Astrocyte of the cerebellum (primary cell): ENCODE data around the gene FHOD3.
A peak's percentile ranks its signal among the peaks of the same experiment; 100 is the strongest.

Experiments
- DNase-seq: peaks from one replicate; pipeline ENCODE4 v3.0.0-alpha.2; 2011; ENCODE audit warnings: low read depth
- H3K4me3 ChIP-seq: 2 replicates; pipeline ENCODE4 v1.5.1; 2011; ENCODE audit warnings: mild to moderate bottlenecking, low read depth, low read length, moderate library complexity
- in situ Hi-C: cut with HindIII; loops from 2 replicates; pipeline ENCODE4 v1.10.0; 2017; ENCODE audit warnings: low sequenced_read_pairs
- TF ChIP-seq, protein P1 (sequence below): IDR thresholded peaks from 2 replicates; pipeline ENCODE4 v1.5.1; 2012; ENCODE audit warnings: low read length, low read depth, moderate library complexity, mild to moderate bottlenecking; ENCODE audit errors: missing control alignments

Gene FHOD3

DNA sequence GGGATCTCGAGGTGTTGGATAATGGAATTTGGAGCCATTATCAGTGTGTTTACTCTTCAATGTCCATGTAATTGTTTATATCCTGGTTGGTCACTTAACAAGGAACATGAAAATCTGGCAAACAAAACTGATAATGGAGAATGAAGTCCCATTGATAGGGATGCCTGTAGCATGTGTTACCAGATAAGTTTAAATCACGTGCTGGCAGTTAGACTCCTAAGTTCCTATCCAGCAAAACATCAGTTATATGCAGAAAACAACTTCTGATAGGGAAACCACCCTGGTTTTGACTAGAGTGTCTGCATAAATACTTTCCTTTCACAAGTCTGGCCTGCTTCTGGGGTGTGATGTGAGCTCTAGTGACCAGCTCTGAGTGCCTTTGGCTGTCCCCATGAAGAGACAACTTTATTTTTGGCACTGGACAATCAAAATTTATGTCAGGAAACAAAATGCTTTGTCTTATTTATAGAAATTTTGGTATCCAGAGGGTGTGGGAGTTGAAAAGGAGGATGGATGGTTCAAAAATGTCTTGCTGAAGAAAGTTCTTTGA is 82.0 kb downstream of the FHOD3 start:
- H3K4me3 ChIP-seq, result no peak overlapping the region
- TF ChIP-seq, protein P1, sequence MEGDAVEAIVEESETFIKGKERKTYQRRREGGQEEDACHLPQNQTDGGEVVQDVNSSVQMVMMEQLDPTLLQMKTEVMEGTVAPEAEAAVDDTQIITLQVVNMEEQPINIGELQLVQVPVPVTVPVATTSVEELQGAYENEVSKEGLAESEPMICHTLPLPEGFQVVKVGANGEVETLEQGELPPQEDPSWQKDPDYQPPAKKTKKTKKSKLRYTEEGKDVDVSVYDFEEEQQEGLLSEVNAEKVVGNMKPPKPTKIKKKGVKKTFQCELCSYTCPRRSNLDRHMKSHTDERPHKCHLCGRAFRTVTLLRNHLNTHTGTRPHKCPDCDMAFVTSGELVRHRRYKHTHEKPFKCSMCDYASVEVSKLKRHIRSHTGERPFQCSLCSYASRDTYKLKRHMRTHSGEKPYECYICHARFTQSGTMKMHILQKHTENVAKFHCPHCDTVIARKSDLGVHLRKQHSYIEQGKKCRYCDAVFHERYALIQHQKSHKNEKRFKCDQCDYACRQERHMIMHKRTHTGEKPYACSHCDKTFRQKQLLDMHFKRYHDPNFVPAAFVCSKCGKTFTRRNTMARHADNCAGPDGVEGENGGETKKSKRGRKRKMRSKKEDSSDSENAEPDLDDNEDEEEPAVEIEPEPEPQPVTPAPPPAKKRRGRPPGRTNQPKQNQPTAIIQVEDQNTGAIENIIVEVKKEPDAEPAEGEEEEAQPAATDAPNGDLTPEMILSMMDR, result no peak
- in situ Hi-C loops, result no loop called here
- no peak for DNase-seq

DNA sequence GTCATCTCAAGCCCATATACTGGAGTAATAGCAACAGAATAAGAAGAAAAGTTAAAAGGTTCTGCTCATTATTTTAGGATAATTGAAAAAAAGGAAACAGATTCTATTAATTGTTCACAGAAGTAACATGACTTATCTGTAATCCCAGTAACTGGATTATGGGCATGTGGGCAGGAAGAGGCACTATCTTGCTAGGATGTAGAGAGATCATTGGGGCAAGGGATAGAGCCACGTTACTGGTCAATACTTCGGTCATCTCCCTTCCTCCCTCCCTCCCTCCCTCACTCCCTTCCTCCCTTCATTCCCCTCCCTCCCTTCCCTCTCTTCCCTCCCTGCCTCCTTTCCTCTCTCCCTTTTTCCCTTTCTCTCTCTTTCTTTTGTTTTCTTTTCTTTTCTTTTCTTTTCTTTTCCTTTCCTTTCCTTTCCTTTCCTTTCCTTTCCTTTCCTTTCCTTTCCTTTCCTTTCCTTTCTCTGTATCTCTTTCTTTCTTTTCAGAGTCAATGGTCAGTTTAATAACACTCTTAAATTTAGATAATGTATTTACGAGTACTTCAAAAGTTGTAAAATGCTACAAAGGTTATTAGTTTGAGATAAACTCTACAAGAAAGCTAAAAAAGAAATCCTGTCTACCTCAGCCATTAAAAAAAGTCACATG is 82.8 kb downstream of the FHOD3 start:
- TF ChIP-seq, protein P1, result no peak
- in situ Hi-C loops, result no loop called here
- no peak for DNase-seq
- no peak overlapping the region for H3K4me3 ChIP-seq

DNA sequence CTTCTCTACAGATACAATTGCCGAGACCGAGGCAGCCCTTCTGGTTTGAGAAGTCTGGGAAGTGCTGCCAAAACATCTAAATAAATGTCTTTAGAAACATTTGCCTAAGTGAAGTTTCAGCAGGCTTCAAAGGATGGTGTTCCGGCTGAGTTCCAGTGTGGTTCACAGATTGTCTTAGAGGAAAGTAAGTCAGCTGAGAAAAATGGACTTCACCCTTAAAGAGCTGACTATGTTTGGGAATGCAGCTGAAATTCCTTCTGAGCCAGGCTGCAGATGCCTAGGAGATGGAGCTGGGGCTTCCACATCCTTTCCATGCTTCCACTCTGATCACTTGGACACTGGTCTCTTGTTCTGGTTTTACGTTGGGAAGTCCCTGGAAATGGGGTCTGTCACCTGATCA is 83.6 kb downstream of the FHOD3 start:
- DNase-seq, result peak; percentile 23
- TF ChIP-seq, protein P1, result no peak
- in situ Hi-C loops, result no loop called here
- H3K4me3 ChIP-seq, result no peak overlapping the region

DNA sequence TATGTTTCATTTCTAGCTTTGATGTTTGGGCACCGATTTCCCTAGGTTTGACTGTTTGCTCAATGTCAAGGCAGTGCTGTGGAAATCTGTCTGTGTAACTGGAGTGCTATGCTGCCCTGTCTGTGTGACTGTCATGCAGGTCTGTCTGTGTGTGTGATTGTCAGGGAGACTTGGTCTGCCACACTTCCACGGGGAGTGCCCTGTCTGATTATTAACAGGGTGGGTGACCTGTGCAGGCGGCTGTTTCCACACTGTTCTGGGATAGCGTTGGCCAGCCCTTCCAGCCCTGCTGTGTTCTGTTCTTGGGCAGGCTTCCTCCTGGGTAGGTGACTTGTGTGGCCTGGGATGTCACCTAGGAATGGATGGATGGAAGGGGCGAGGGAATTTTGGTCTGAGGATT is 85.3 kb downstream of the FHOD3 start:
- H3K4me3 ChIP-seq, result no peak overlapping the region
- DNase-seq, result no peak
- in situ Hi-C loops, result no loop called here
- TF ChIP-seq, protein P1, result no peak

DNA sequence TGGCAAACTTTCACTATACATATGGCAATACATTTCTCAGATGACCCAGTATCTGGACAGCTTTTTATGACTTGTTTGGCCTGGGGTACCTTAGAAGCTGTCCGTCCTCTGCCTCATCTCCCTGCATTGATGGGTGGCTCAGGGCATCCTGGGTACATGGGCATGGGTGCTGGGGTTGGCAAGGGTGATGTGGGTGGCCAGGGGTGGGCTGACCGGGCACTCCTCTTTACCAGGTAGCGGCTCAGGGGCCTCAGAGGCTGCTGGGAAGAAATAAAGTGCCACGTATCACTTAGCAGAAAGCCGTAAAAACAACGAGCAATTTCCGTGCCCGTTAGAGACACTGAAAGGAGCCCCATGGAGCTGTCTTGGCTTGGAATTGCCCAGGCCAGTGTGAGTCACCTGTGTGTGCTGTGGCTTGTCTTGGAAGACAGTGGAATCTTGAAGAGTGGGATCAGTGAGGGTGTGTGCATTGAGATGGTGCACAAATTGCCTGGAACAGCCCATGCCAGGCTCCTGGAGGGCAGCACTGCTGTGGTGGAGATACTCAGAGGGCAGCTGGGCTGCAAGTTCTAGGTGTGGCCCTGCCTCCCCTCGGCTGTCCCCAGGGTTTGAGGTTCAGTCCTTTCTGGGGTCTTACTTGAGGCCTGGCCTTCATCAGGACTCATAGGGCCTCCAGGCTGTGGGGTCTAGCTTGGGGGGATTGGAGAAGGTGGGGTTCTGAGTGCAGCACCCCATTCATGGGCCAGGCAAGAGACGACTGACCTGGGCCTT is 88.8 kb downstream of the FHOD3 start:
- no peak for DNase-seq
- in situ Hi-C loops, result no loop called here
- TF ChIP-seq, protein P1, result no peak
- no peak overlapping the region for H3K4me3 ChIP-seq

DNA sequence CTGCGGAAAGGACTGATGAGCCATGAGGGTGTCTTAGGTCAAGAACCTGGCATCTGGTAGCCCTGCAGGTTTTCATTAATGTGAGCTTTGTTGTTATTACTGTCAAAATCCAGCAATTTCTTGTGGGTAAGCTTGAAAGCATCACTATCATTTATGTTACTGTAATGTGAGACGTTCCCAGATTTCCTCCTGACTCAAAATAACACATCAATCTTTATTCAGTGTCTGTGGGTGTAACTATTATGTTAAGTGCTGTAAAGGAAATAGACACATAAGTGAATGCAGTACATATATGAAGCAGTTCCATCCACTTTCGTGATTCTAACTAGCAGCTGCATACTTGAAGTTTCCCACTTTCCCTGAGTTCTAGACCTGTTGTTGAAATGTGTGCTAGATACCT is 89.8 kb downstream of the FHOD3 start:
- in situ Hi-C loops, result no loop called here
- DNase-seq, result no peak
- TF ChIP-seq, protein P1, result no peak
- H3K4me3 ChIP-seq, result no peak overlapping the region
